HepG2 (cell line): ENCODE measurements around the gene RPS27A. TPM values are rescaled to one million over a fixed set of nuclear protein-coding genes. Genes with fewer than 3 reads are reported as not detected.

Experiments
- DR1 ChIP-seq: sonication (generic); formaldehyde crosslinking; IDR thresholded peaks from 2 replicates; pipeline ENCODE4 v1.8.0; 2021; ENCODE audit warnings: mild to moderate bottlenecking, missing genetic modification reagents, inconsistent platforms
- FLYWCH1 ChIP-seq: sonication (generic); formaldehyde crosslinking; IDR thresholded peaks from 2 replicates; pipeline ENCODE4 v1.8.1; 2023; ENCODE audit warnings: mild to moderate bottlenecking, missing genetic modification reagents
- MAZ ChIP-seq, 2 experiments: sonication (generic) in 1 of 2; formaldehyde crosslinking in 1 of 2; IDR thresholded peaks; 2 replicates each; pipeline versions ENCODE4 v1.5.0 to v1.6.1; 2012 to 2020; ENCODE audit warnings: low read depth in 2 of 2, mild to moderate bottlenecking in 2 of 2, borderline replicate concordance in 1 of 2, improper control_type of control experiment in 1 of 2, low read length in 1 of 2, missing genetic modification reagents in 1 of 2, moderate library complexity in 1 of 2
- NRL ChIP-seq: sonication (generic); formaldehyde crosslinking; IDR thresholded peaks from 2 replicates; pipeline ENCODE4 v1.5.0; 2020; ENCODE audit warnings: missing genetic modification reagents, mild to moderate bottlenecking, moderate library complexity, borderline replicate concordance
- PCBP1 ChIP-seq: fragments of 200-400 bp; formaldehyde crosslinking; IDR thresholded peaks from 2 replicates; pipeline ENCODE4 v1.6.1; 2017; ENCODE audit warnings: mild to moderate bottlenecking, low read depth, low read length, borderline replicate concordance
- SMAD1 ChIP-seq: sonication (generic); formaldehyde crosslinking; IDR thresholded peaks from 2 replicates; pipeline ENCODE4 v1.4.0; 2020; ENCODE audit warnings: missing genetic modification reagents, low read depth, mild to moderate bottlenecking, borderline replicate concordance
- STAT5B ChIP-seq: sonication (generic); formaldehyde crosslinking; IDR thresholded peaks from 2 replicates; pipeline ENCODE4 v1.4.0; 2020; ENCODE audit warnings: missing genetic modification reagents
- XRCC5 ChIP-seq: fragments of 200-400 bp; formaldehyde crosslinking; optimal IDR thresholded peaks from 2 replicates; pipeline ENCODE3; 2017; ENCODE audit warnings: mild to moderate bottlenecking, low read length
- ZBTB7B ChIP-seq: sonication (generic); formaldehyde crosslinking; IDR thresholded peaks from 2 replicates; pipeline ENCODE4 v1.4.0; 2020; ENCODE audit warnings: missing genetic modification reagents
- ZNF547 ChIP-seq: sonication (generic); formaldehyde crosslinking; IDR thresholded peaks from 2 replicates; pipeline ENCODE4 v1.5.1; 2020; ENCODE audit warnings: mild to moderate bottlenecking, missing genetic modification reagents
- ZSCAN31 ChIP-seq: sonication (generic); formaldehyde crosslinking; IDR thresholded peaks from 2 replicates; pipeline ENCODE4 v1.5.0; 2020; ENCODE audit warnings: low read depth, mild to moderate bottlenecking, missing genetic modification reagents
- polyA plus RNA-seq, 8 experiments: library from polyadenylated mRNA; depleted of rRNA in 3 of 8; stranded (reverse) in 7 of 8; unstranded in 1 of 8; fragments of >200 nt; fragmentation: Illumina TruSeq in 4 of 8; extraction: Trizol in 4 of 8; gene quantifications; 2 replicates each; pipeline versions ENCODE4 v1.2.1 to v1.2.3, GENCODE V29; 2011 to 2016; ENCODE audit warnings: low read depth in 4 of 8, missing spikeins in 1 of 8, mixed read lengths in 1 of 8; ENCODE audit not compliant: insufficient read depth in 1 of 8
- total RNA-seq, 5 experiments: library from RNA; depleted of rRNA; stranded (reverse); fragments of >200 nt; fragmentation: Illumina TruSeq; extraction: Trizol; gene quantifications; 2 replicates each; pipeline ENCODE4 v1.2.3, GENCODE V29; 2016; ENCODE audit warnings: low read depth in 1 of 5
- TF ChIP-seq, protein P1 (sequence below), 2 experiments: fragments of 450-650 bp in 1 of 2; sonication (generic) in 1 of 2; formaldehyde crosslinking in 1 of 2; IDR thresholded peaks; 2 replicates each; pipeline versions ENCODE4 v1.6.1 to v1.8.0; 2016 to 2022; ENCODE audit warnings: antibody characterized with exemption in 1 of 2, mild to moderate bottlenecking in 1 of 2, missing genetic modification reagents in 1 of 2
- TF ChIP-seq, protein P2 (sequence below), 2 experiments: IDR thresholded peaks; 2 replicates each; pipeline ENCODE4 v1.6.1; 2011 to 2012; ENCODE audit warnings: low read length in 2 of 2, borderline replicate concordance in 1 of 2, low read depth in 1 of 2, mild to moderate bottlenecking in 1 of 2, moderate library complexity in 1 of 2
- TF ChIP-seq, protein P3 (sequence below): sonication (generic); formaldehyde crosslinking; IDR thresholded peaks from 2 replicates; pipeline ENCODE4 v1.4.0; 2020; ENCODE audit warnings: mild to moderate bottlenecking, missing genetic modification reagents

Gene RPS27A
- total and polyA plus RNA-seq, 2 of the 13 experiments (the other 11 are each of a cell fraction or from before 2014, with no cell fraction given): 2,779 to 3,269 TPM

DNA sequence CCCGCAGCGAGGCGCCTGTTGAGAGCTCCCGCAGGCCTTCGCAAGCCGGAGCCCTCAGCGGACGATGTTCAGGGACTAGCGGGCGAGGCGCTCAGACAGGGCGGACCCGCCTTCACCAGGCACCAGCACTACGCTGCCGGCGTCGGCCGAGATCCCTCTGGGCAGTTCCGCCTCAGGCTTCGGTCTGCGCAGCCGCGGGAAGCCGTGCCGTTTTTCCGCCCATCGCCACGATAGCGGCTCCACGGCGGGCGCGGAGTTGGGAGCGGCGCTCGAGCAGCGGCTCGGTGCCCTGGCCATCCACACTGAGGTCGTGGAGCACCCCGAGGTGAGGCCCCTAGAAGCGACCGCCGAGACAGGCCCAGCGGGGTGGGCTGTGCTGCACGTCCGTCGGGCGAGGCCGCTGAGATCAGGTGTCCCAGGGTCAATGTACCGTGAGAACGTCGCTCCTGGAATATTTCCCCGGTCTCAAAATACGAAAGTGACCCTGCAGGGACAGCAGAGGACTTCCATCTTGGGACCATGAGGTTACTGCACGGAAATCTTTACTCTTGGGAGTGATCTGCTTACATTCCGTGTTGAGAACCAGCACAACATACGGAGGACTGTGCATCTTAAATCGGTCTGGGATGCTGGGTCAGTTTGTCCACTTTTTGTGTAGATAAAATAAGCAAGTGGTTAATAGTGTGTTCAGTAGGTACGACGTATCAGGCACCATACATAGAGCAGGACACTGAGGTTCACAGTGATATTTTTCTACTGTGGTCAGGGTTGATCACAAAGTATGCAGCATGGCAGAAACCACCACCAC lies 49.8 kb downstream of the RPS27A start (continued):
- TF ChIP-seq, protein P1, sequence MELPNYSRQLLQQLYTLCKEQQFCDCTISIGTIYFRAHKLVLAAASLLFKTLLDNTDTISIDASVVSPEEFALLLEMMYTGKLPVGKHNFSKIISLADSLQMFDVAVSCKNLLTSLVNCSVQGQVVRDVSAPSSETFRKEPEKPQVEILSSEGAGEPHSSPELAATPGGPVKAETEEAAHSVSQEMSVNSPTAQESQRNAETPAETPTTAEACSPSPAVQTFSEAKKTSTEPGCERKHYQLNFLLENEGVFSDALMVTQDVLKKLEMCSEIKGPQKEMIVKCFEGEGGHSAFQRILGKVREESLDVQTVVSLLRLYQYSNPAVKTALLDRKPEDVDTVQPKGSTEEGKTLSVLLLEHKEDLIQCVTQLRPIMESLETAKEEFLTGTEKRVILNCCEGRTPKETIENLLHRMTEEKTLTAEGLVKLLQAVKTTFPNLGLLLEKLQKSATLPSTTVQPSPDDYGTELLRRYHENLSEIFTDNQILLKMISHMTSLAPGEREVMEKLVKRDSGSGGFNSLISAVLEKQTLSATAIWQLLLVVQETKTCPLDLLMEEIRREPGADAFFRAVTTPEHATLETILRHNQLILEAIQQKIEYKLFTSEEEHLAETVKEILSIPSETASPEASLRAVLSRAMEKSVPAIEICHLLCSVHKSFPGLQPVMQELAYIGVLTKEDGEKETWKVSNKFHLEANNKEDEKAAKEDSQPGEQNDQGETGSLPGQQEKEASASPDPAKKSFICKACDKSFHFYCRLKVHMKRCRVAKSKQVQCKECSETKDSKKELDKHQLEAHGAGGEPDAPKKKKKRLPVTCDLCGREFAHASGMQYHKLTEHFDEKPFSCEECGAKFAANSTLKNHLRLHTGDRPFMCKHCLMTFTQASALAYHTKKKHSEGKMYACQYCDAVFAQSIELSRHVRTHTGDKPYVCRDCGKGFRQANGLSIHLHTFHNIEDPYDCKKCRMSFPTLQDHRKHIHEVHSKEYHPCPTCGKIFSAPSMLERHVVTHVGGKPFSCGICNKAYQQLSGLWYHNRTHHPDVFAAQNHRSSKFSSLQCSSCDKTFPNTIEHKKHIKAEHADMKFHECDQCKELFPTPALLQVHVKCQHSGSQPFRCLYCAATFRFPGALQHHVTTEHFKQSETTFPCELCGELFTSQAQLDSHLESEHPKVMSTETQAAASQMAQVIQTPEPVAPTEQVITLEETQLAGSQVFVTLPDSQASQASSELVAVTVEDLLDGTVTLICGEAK (IDR thresholded peaks at IDR 0.05): no peak
- TF ChIP-seq, protein P1 (CRISPR knock-in tag; IDR thresholded peaks at IDR 0.05): peak; percentile 75
- peak; percentile 91 for TF ChIP-seq DR1 (CRISPR knock-in tag)
- 0 out of 2 replicates have a peak, but pooled peaks have one; percentile 29 for TF ChIP-seq FLYWCH1 (CRISPR knock-in tag)
- TF ChIP-seq ZSCAN31: peak; percentile 74; the same call in 1 of the 2 replicates
- peak; percentile 97 for TF ChIP-seq STAT5B
- peak; percentile 94 for TF ChIP-seq ZNF547 (CRISPR knock-in tag)
- TF ChIP-seq, protein P2, sequence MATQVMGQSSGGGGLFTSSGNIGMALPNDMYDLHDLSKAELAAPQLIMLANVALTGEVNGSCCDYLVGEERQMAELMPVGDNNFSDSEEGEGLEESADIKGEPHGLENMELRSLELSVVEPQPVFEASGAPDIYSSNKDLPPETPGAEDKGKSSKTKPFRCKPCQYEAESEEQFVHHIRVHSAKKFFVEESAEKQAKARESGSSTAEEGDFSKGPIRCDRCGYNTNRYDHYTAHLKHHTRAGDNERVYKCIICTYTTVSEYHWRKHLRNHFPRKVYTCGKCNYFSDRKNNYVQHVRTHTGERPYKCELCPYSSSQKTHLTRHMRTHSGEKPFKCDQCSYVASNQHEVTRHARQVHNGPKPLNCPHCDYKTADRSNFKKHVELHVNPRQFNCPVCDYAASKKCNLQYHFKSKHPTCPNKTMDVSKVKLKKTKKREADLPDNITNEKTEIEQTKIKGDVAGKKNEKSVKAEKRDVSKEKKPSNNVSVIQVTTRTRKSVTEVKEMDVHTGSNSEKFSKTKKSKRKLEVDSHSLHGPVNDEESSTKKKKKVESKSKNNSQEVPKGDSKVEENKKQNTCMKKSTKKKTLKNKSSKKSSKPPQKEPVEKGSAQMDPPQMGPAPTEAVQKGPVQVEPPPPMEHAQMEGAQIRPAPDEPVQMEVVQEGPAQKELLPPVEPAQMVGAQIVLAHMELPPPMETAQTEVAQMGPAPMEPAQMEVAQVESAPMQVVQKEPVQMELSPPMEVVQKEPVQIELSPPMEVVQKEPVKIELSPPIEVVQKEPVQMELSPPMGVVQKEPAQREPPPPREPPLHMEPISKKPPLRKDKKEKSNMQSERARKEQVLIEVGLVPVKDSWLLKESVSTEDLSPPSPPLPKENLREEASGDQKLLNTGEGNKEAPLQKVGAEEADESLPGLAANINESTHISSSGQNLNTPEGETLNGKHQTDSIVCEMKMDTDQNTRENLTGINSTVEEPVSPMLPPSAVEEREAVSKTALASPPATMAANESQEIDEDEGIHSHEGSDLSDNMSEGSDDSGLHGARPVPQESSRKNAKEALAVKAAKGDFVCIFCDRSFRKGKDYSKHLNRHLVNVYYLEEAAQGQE (IDR thresholded peaks at IDR 0.05; ENCODE audit: borderline replicate concordance in 1 of 2, low read depth in 1 of 2, low read length in 2 of 2): peak in 1 of 2 experiments; percentile 56; a peak in 1 of 4 replicates
- TF ChIP-seq, protein P3, sequence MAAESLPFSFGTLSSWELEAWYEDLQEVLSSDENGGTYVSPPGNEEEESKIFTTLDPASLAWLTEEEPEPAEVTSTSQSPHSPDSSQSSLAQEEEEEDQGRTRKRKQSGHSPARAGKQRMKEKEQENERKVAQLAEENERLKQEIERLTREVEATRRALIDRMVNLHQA (CRISPR knock-in tag): no peak
- TF ChIP-seq XRCC5: peak; percentile 88
- TF ChIP-seq SMAD1 (CRISPR knock-in tag): peak; percentile 97
- TF ChIP-seq PCBP1: no peak
- TF ChIP-seq NRL (CRISPR knock-in tag): peak; percentile 99
- peak; percentile 90 for TF ChIP-seq ZBTB7B
- no peak for TF ChIP-seq MAZ (IDR thresholded peaks at IDR 0.05; ENCODE audit: borderline replicate concordance, low read depth, low read length)
- peak; percentile 98 for TF ChIP-seq MAZ (CRISPR knock-in tag; IDR thresholded peaks at IDR 0.05; ENCODE audit: low read depth)
